SK-N-SH treated with all-trans-retinoic acid at 6 μM for 48 hours (cell line): ENCODE results near the gene COX17.
A peak's percentile ranks its signal among the peaks of the same experiment; 100 is the strongest.

Experiments
- ATAC-seq: fragments of 200-7000 bp; cut with Tn5 transposase; 3 replicates; pipeline ENCODE4 v1.9.1; 2020; ENCODE audit warnings: mild to moderate bottlenecking, moderate library complexity
- ARNTL ChIP-seq: fragments of 450-650 bp; formaldehyde crosslinking; IDR thresholded peaks from 2 replicates; pipeline ENCODE4 v1.5.0; 2020; ENCODE audit warnings: low read depth, mild to moderate bottlenecking, moderate library complexity, borderline replicate concordance
- BACH2 ChIP-seq: fragments of 250-450 bp; sonication (Bioruptor Pico); IDR thresholded peaks from 2 replicates; pipeline ENCODE4 v1.9.0; 2021; ENCODE audit warnings: mild to moderate bottlenecking, borderline replicate concordance
- CSDC2 ChIP-seq: fragments of 250-450 bp; sonication (Bioruptor Pico); IDR thresholded peaks from 2 replicates; pipeline ENCODE4 v1.5.0; 2020; ENCODE audit warnings: mild to moderate bottlenecking, moderate library complexity
- CSRNP3 ChIP-seq: fragments of 250-450 bp; sonication (Bioruptor Pico); IDR thresholded peaks from 2 replicates; pipeline ENCODE4 v1.5.1; 2021; ENCODE audit warnings: mild to moderate bottlenecking, moderate library complexity
- ESRRG ChIP-seq: fragments of 250-450 bp; sonication (Bioruptor Pico); IDR thresholded peaks from 2 replicates; pipeline ENCODE4 v1.6.1; 2021; ENCODE audit warnings: mild to moderate bottlenecking
- GLIS3 ChIP-seq: fragments of 250-450 bp; sonication (Bioruptor Pico); IDR thresholded peaks from 2 replicates; pipeline ENCODE4 v1.5.0; 2020; ENCODE audit warnings: mild to moderate bottlenecking, moderate library complexity
- ISL1 ChIP-seq: fragments of 250-450 bp; sonication (Bioruptor Pico); IDR thresholded peaks from 2 replicates; pipeline ENCODE4 v2.1.2; 2022; ENCODE audit warnings: mild to moderate bottlenecking, moderate library complexity
- OSR1 ChIP-seq: fragments of 250-450 bp; sonication (Bioruptor Pico); IDR thresholded peaks from 2 replicates; pipeline ENCODE4 v1.8.0; 2022; ENCODE audit warnings: moderate library complexity, mild to moderate bottlenecking, inconsistent platforms
- PATZ1 ChIP-seq: fragments of 250-450 bp; sonication (Bioruptor Pico); IDR thresholded peaks from 2 replicates; pipeline ENCODE4 v1.8.0; 2020; ENCODE audit warnings: mild to moderate bottlenecking, moderate library complexity, borderline replicate concordance
- POU6F1 ChIP-seq: fragments of 250-450 bp; sonication (Bioruptor Pico); IDR thresholded peaks from 2 replicates; pipeline ENCODE4 v1.8.0; 2021; ENCODE audit warnings: low read depth, mild to moderate bottlenecking, moderate library complexity, borderline replicate concordance
- PPARA ChIP-seq: fragments of 250-450 bp; sonication (Bioruptor Pico); IDR thresholded peaks from 2 replicates; pipeline ENCODE4 v1.5.0; 2020; ENCODE audit warnings: mild to moderate bottlenecking, borderline replicate concordance
- RARB ChIP-seq: fragments of 250-450 bp; sonication (Bioruptor Pico); IDR thresholded peaks from 2 replicates; pipeline ENCODE4 v1.8.0; 2021; ENCODE audit warnings: mild to moderate bottlenecking, moderate library complexity
- TOX ChIP-seq: fragments of 250-450 bp; sonication (Bioruptor Pico); IDR thresholded peaks from 2 replicates; pipeline ENCODE4 v1.8.0; 2021; ENCODE audit warnings: mild to moderate bottlenecking, moderate library complexity, borderline replicate concordance
- TSHZ2 ChIP-seq: fragments of 250-450 bp; sonication (Bioruptor Pico); IDR thresholded peaks from 2 replicates; pipeline ENCODE4 v1.5.0; 2020; ENCODE audit warnings: mild to moderate bottlenecking, moderate library complexity
- ZC3H10 ChIP-seq: fragments of 250-450 bp; sonication (Bioruptor Pico); IDR thresholded peaks from 2 replicates; pipeline ENCODE4 v1.5.1; 2021; ENCODE audit warnings: mild to moderate bottlenecking, moderate library complexity
- ZFP3 ChIP-seq: fragments of 250-450 bp; sonication (Bioruptor Pico); IDR thresholded peaks from 2 replicates; pipeline ENCODE4 v1.5.0; 2020; ENCODE audit warnings: mild to moderate bottlenecking, moderate library complexity
- ZNF565 ChIP-seq: fragments of 450-650 bp; formaldehyde crosslinking; conservative IDR thresholded peaks from 2 replicates; pipeline ENCODE4 v1.5.0; 2020; ENCODE audit warnings: low read depth, mild to moderate bottlenecking, moderate library complexity
- ZNF70 ChIP-seq: fragments of 450-650 bp; formaldehyde crosslinking; IDR thresholded peaks from 2 replicates; pipeline ENCODE4 v1.5.0; 2020; ENCODE audit warnings: mild to moderate bottlenecking, moderate library complexity
- ZNF8 ChIP-seq: fragments of 450-650 bp; formaldehyde crosslinking; IDR thresholded peaks from 2 replicates; pipeline ENCODE4 v1.5.0; 2020; ENCODE audit warnings: mild to moderate bottlenecking, moderate library complexity

Gene COX17

GRCh38 chr3:119626196-119626595 is 51.0 kb downstream of the COX17 start:
- ATAC-seq: peak; percentile 12; the same call in 2 of the 3 replicates
- no peak for TF ChIP-seq ZNF8

- ATAC-seq: peak; percentile 29
- no peak for TF ChIP-seq TSHZ2
- TF ChIP-seq ZFP3 (CRISPR knock-in tag): no peak
- no peak for TF ChIP-seq GLIS3 (CRISPR knock-in tag)
- no peak for TF ChIP-seq ZNF70 (CRISPR knock-in tag)
- TF ChIP-seq TOX (CRISPR knock-in tag): no peak
- no peak for TF ChIP-seq ZNF8
Measured at GRCh38 chr3:119625451-119626153, 51.6 kb downstream of the COX17 start.

GRCh38 chr3:119624002-119624720 is 53.0 kb downstream of the COX17 start:
- no peak for TF ChIP-seq TOX (CRISPR knock-in tag)
- no peak for TF ChIP-seq GLIS3 (CRISPR knock-in tag)
- no peak for TF ChIP-seq ESRRG (CRISPR knock-in tag)
- TF ChIP-seq PATZ1: no peak
- no peak for TF ChIP-seq ARNTL (CRISPR knock-in tag)
- no peak for TF ChIP-seq TSHZ2
- no peak for TF ChIP-seq ZNF70 (CRISPR knock-in tag)
- TF ChIP-seq RARB (CRISPR knock-in tag): no peak
- TF ChIP-seq CSRNP3 (CRISPR knock-in tag): no peak
- TF ChIP-seq OSR1: no peak
- TF ChIP-seq ZNF8: no peak
- no peak for TF ChIP-seq CSDC2 (CRISPR knock-in tag)
- no peak for TF ChIP-seq ZC3H10
- no peak for TF ChIP-seq PPARA
- TF ChIP-seq BACH2: no peak
- no peak for TF ChIP-seq ISL1 (CRISPR knock-in tag)
- no peak for TF ChIP-seq POU6F1 (CRISPR knock-in tag)
- TF ChIP-seq ZNF565 (CRISPR knock-in tag): no peak
- ATAC-seq: no peak
